ENCODE data around the gene HPGDS.
"Not testable (repeated sequence)": the region's sequence is repeated elsewhere in the genome, so short reads cannot be mapped to it uniquely, and the experiment has no call there.

HPGDS gene

GRCh38 chr4:94342694-94343093, at the start of gene HPGDS:
Gene HPGDS (minus strand): TSS chr4:94342836. CDS start chr4:94334629, 8,207 bp downstream.
- no peak for DNase-seq

GRCh38 chr4:94390804-94391410, 48.3 kb upstream of the HPGDS start:
- peak; percentile 7 for DNase-seq

- no peak for DNase-seq
These were observed 47.1 kb upstream of the HPGDS start for GRCh38 chr4:94389595-94390267.

GRCh38 chr4:94387965-94388364, 45.3 kb upstream of the HPGDS start:
- not testable (repeated sequence) for DNase-seq

GRCh38 chr4:94385452-94385851, 42.8 kb upstream of the HPGDS start:
- not testable (repeated sequence) for DNase-seq

GRCh38 chr4:94382891-94383290, 40.3 kb upstream of the HPGDS start:
- DNase-seq, result not testable (repeated sequence)

GRCh38 chr4:94378047-94378446, 35.4 kb upstream of the HPGDS start:
- no peak for DNase-seq

GRCh38 chr4:94377294-94377693, 34.7 kb upstream of the HPGDS start:
- DNase-seq, result no peak

GRCh38 chr4:94375364-94375763, 32.7 kb upstream of the HPGDS start:
- DNase-seq, result no peak

GRCh38 chr4:94373752-94374151, 31.1 kb upstream of the HPGDS start:
- no peak for DNase-seq

GRCh38 chr4:94372991-94373390, 30.4 kb upstream of the HPGDS start:
- DNase-seq, result no peak

GRCh38 chr4:94372228-94372978, 29.8 kb upstream of the HPGDS start:
- DNase-seq, result no peak

GRCh38 chr4:94371290-94371689, 28.7 kb upstream of the HPGDS start:
- DNase-seq, result no peak

- DNase-seq, result no peak
These were observed 28.1 kb upstream of the HPGDS start for GRCh38 chr4:94370533-94371254.

- DNase-seq, result no peak
These were observed 26.4 kb upstream of the HPGDS start for GRCh38 chr4:94369046-94369445.

GRCh38 chr4:94368459-94368858, 25.8 kb upstream of the HPGDS start:
- no peak for DNase-seq

- no peak for DNase-seq
These were observed 22.7 kb upstream of the HPGDS start for GRCh38 chr4:94365304-94365703.

GRCh38 chr4:94364527-94364926, 21.9 kb upstream of the HPGDS start:
- DNase-seq, result no peak

- no peak for DNase-seq
These were observed 20.6 kb upstream of the HPGDS start for GRCh38 chr4:94363136-94363655.

GRCh38 chr4:94359838-94360237, 17.2 kb upstream of the HPGDS start:
- no peak for DNase-seq

- DNase-seq, result no peak
These were observed 16.6 kb upstream of the HPGDS start for GRCh38 chr4:94359221-94359620.

- DNase-seq, result no peak
These were observed 15.5 kb upstream of the HPGDS start for GRCh38 chr4:94358101-94358500.

- no peak for DNase-seq
These were observed 15.0 kb upstream of the HPGDS start for GRCh38 chr4:94357624-94358023.
